ENCODE data around the gene ZNF81. TPM values are rescaled to one million over a fixed set of nuclear protein-coding genes. Genes with fewer than 3 reads are reported as not detected.
A peak's percentile ranks its signal among the peaks of the same experiment; 100 is the strongest.

ZNF81 gene
- total RNA-seq, 1 donor: 5.8 TPM

DNA sequence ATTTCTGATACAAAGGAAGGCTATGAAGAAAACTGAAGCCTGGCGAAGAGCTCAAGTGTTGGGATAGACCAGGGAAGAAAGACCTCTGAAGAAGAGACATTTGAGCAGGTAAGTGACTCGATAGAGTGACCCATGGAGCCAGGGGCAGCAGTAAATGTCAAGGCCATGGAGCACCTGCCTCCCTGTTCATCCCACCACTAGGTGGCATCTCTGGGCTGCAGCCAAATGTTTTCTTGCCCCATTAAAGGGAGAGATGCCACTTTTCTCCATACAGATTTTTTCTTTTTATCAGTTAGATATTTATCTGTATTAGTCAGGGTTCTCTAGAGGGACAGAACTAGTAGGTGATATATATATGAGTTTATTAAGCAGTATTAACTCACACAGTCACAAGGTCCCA, 4.9 kb upstream of the ZNF81 start:
- Histone ChIP-seq H2AFZ (ENCODE audit: low read length) (no peak overlapping the region), H3K4me3 (ENCODE audit: insufficient read depth, low read length) (no peak overlapping the region), H3K79me2 (ENCODE audit: insufficient read depth, low read length) (no peaks in the 10 kb centered on the region), H3K4me1 (ENCODE audit: insufficient read depth, low read length) (peaks cover 4% of the 10 kb centered on the region), H4K20me1 (ENCODE audit: insufficient read depth, low read length) (no peaks in the 10 kb centered on the region), H3K9me3 (ENCODE audit: low read depth, low read length) (no peaks in the 10 kb centered on the region), H3K4me2 (ENCODE audit: insufficient read depth, low read length) (no peak overlapping the region), H3K36me3 (ENCODE audit: insufficient read depth, low read length) (no peaks in the 10 kb centered on the region), H3K27me3 (ENCODE audit: insufficient read depth, low read length) (peaks cover 3% of the 10 kb centered on the region), H3K27ac (ENCODE audit: low read depth, low read length) (no peak overlapping the region)
- DNase-seq (ENCODE audit: insufficient read length, low spot score, missing footprints): peak; percentile 21
- TF ChIP-seq, protein P1, sequence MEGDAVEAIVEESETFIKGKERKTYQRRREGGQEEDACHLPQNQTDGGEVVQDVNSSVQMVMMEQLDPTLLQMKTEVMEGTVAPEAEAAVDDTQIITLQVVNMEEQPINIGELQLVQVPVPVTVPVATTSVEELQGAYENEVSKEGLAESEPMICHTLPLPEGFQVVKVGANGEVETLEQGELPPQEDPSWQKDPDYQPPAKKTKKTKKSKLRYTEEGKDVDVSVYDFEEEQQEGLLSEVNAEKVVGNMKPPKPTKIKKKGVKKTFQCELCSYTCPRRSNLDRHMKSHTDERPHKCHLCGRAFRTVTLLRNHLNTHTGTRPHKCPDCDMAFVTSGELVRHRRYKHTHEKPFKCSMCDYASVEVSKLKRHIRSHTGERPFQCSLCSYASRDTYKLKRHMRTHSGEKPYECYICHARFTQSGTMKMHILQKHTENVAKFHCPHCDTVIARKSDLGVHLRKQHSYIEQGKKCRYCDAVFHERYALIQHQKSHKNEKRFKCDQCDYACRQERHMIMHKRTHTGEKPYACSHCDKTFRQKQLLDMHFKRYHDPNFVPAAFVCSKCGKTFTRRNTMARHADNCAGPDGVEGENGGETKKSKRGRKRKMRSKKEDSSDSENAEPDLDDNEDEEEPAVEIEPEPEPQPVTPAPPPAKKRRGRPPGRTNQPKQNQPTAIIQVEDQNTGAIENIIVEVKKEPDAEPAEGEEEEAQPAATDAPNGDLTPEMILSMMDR (IDR thresholded peaks at IDR 0.05; ENCODE audit: extremely low read depth, low read depth, low read length): peak; percentile 55

DNA sequence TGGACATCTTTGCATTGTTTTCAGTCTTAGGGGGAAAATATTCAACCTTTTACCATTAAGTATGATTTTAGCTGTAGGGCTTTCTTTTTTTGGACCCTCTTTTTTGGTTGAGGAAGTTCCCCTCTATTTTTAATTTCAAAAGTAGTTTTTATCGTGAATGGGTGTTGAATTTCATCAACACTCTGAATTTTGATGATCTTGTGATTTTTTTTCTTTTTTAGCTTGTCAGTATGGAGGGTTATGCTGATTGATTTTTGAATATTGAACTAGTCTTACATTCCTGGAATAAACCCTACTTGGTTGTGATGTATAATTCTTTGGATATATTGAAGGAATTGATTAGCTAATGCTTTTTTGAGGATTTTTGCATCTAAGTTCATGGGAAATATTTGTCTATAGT, 1.7 kb downstream of the ZNF81 start:
- H3K4me3 ChIP-seq (ENCODE audit: insufficient read depth, low read length): no peak overlapping the region
- H3K27me3 ChIP-seq (ENCODE audit: insufficient read depth, low read length): no peaks in the 10 kb centered on the region
- H3K4me2 ChIP-seq (ENCODE audit: insufficient read depth, low read length): no peak overlapping the region
- TF ChIP-seq, protein P1 (IDR thresholded peaks at IDR 0.05; ENCODE audit: extremely low read depth, low read depth, low read length): no peak
- no peak overlapping the region for H2AFZ ChIP-seq (ENCODE audit: low read length)
- H3K27ac ChIP-seq (ENCODE audit: low read depth, low read length): no peak overlapping the region
- H3K4me1 ChIP-seq (ENCODE audit: insufficient read depth, low read length): peaks cover 4% of the 10 kb centered on the region
- H3K9me3 ChIP-seq (ENCODE audit: low read depth, low read length): no peaks in the 10 kb centered on the region
- no peaks in the 10 kb centered on the region for H3K36me3 ChIP-seq (ENCODE audit: insufficient read depth, low read length)
- peaks cover 19% of the 10 kb centered on the region for H3K79me2 ChIP-seq (ENCODE audit: insufficient read depth, low read length)
- no peak for DNase-seq (ENCODE audit: insufficient read length, low spot score, missing footprints)
- no peaks in the 10 kb centered on the region for H4K20me1 ChIP-seq (ENCODE audit: insufficient read depth, low read length)

GRCh38 chrX:47840111-47840510, 3.4 kb downstream of the ZNF81 start:
- H3K4me3 ChIP-seq (ENCODE audit: insufficient read depth, low read length): no peak overlapping the region
- peaks cover 4% of the 10 kb centered on the region for H3K4me1 ChIP-seq (ENCODE audit: insufficient read depth, low read length)
- TF ChIP-seq, protein P1 (IDR thresholded peaks at IDR 0.05; ENCODE audit: extremely low read depth, low read depth, low read length): no peak
- no peak for DNase-seq (ENCODE audit: insufficient read length, low spot score, missing footprints)
- no peak overlapping the region for H2AFZ ChIP-seq (ENCODE audit: low read length)
- no peaks in the 10 kb centered on the region for H3K9me3 ChIP-seq (ENCODE audit: low read depth, low read length)
- H3K27ac ChIP-seq (ENCODE audit: low read depth, low read length): no peak overlapping the region
- no peaks in the 10 kb centered on the region for H3K27me3 ChIP-seq (ENCODE audit: insufficient read depth, low read length)
- H4K20me1 ChIP-seq (ENCODE audit: insufficient read depth, low read length): no peaks in the 10 kb centered on the region
- H3K79me2 ChIP-seq (ENCODE audit: insufficient read depth, low read length): peaks cover 21% of the 10 kb centered on the region
- no peaks in the 10 kb centered on the region for H3K36me3 ChIP-seq (ENCODE audit: insufficient read depth, low read length)
- H3K4me2 ChIP-seq (ENCODE audit: insufficient read depth, low read length): no peak overlapping the region

DNA sequence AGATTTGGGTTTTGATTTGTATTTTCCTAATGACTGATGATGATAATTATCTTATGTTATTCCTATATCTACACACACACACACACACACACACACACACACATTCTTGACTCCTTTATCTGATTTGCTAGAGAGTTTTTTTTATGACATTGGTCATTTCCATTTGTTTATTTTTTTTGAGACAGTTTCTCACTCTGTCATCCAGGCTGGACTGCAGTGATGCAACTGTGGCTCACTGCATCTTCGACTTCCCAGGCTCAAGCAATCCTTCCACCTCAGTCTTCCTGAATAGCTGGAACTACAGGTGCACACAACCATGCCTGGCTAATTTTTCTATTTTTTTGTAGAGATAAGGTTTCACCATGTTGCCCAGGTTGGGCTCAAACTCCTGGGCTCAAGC, 6.7 kb downstream of the ZNF81 start:
- H3K36me3 ChIP-seq (ENCODE audit: insufficient read depth, low read length): no peaks in the 10 kb centered on the region
- no peak overlapping the region for H3K4me3 ChIP-seq (ENCODE audit: insufficient read depth, low read length)
- H3K27ac ChIP-seq (ENCODE audit: low read depth, low read length): no peak overlapping the region
- DNase-seq (ENCODE audit: insufficient read length, low spot score, missing footprints): no peak
- TF ChIP-seq, protein P1 (IDR thresholded peaks at IDR 0.05; ENCODE audit: extremely low read depth, low read depth, low read length): no peak
- no peak overlapping the region for H2AFZ ChIP-seq (ENCODE audit: low read length)
- no peak overlapping the region for H3K4me2 ChIP-seq (ENCODE audit: insufficient read depth, low read length)
- peaks cover 11% of the 10 kb centered on the region for H3K79me2 ChIP-seq (ENCODE audit: insufficient read depth, low read length)
- H3K27me3 ChIP-seq (ENCODE audit: insufficient read depth, low read length): no peaks in the 10 kb centered on the region
- no peaks in the 10 kb centered on the region for H4K20me1 ChIP-seq (ENCODE audit: insufficient read depth, low read length)
- no peaks in the 10 kb centered on the region for H3K9me3 ChIP-seq (ENCODE audit: low read depth, low read length)
- H3K4me1 ChIP-seq (ENCODE audit: insufficient read depth, low read length): no peaks in the 10 kb centered on the region
